ENCODE measurements around the gene CHAC2.
A peak's percentile ranks its signal among the peaks of the same experiment; 100 is the strongest.

CHAC2 gene

GRCh38 chr2:53770264-53770663 lies 2.7 kb downstream of the CHAC2 start:
- H2AFZ ChIP-seq (ENCODE audit: insufficient read depth, low read length, poor library complexity) = no peak overlapping the region

GRCh38 chr2:53777134-53777533 lies 9.5 kb downstream of the CHAC2 start:
- Histone ChIP-seq H2BK12ac (ENCODE audit: low read length) (no peak overlapping the region), H3K27ac (ENCODE audit: low read depth, low read length) (no peak overlapping the region), H3K4me1 (ENCODE audit: control insufficient read depth in 1 of 2, insufficient read depth in 2 of 2, low read length in 2 of 2) (no peaks in the 10 kb centered on the region), H3K27me3 (ENCODE audit: insufficient read depth, low read length) (no peaks in the 10 kb centered on the region), H3K79me2 (ENCODE audit: control insufficient read depth, insufficient read depth, low read length, poor library complexity) (peaks cover under 1% of the 10 kb centered on the region), H3K9ac (ENCODE audit: low read length) (no peak overlapping the region), H2BK5ac (ENCODE audit: low read depth, low read length, poor library complexity) (no peak overlapping the region), H3K14ac (ENCODE audit: low read length) (no peak overlapping the region), H2AFZ (ENCODE audit: insufficient read depth, low read length, poor library complexity) (no peak overlapping the region), H3K79me1 (ENCODE audit: low read length) (no peaks in the 10 kb centered on the region), H2AK5ac (ENCODE audit: low read length) (no peak overlapping the region), H3K4ac (ENCODE audit: low read depth, low read length) (no peak overlapping the region), H3K4me2 (ENCODE audit: low read length) (no peak overlapping the region), H3K18ac (ENCODE audit: low read length) (no peak overlapping the region), H4K12ac (ENCODE audit: low read depth, low read length) (no peak overlapping the region), H2BK120ac (ENCODE audit: insufficient read depth, low read length, poor library complexity) (no peak overlapping the region), H3K36me3 (ENCODE audit: control insufficient read depth in 1 of 2, insufficient read depth in 2 of 2, low read length in 2 of 2) (peaks cover 2 to 7% of the 10 kb centered on the region in 2 experiments), H3K9me3 (ENCODE audit: insufficient read depth, low read depth, low read length) (no peaks in the 10 kb centered on the region), H4K8ac (ENCODE audit: low read depth, low read length) (no peak overlapping the region), H3K4me3 (ENCODE audit: low read depth, low read length) (no peak overlapping the region), H4K91ac (ENCODE audit: low read depth, low read length) (no peak overlapping the region), H3K23ac (ENCODE audit: low read length) (no peak overlapping the region)
- DNase-seq = no peak
- WGBS (ENCODE audit: extremely low coverage, insufficient coverage, insufficient read length) = 100% methylated on average over 1 of the region's 1 CpG

More at GRCh38 chr2:53770264-53770663, 2.7 kb downstream of the CHAC2 start:
- Histone ChIP-seq H3K14ac (ENCODE audit: low read length) (no peak overlapping the region), H3K23ac (ENCODE audit: low read length) (no peak overlapping the region), H3K18ac (ENCODE audit: low read length) (no peak overlapping the region), H2BK5ac (ENCODE audit: low read depth, low read length, poor library complexity) (no peak overlapping the region), H3K9me3 (ENCODE audit: insufficient read depth, low read depth, low read length) (no peaks in the 10 kb centered on the region), H3K4ac (ENCODE audit: low read depth, low read length) (no peak overlapping the region), H3K4me1 (ENCODE audit: control insufficient read depth in 1 of 2, insufficient read depth in 2 of 2, low read length in 2 of 2) (no peaks in the 10 kb centered on the region), H3K79me2 (ENCODE audit: control insufficient read depth, insufficient read depth, low read length, poor library complexity) (peaks cover 3% of the 10 kb centered on the region), H3K79me1 (ENCODE audit: low read length) (no peaks in the 10 kb centered on the region), H4K91ac (ENCODE audit: low read depth, low read length) (no peak overlapping the region), H3K9ac (ENCODE audit: low read length) (no peak overlapping the region), H3K4me2 (ENCODE audit: low read length) (no peak overlapping the region), H3K4me3 (ENCODE audit: low read depth, low read length) (no peak overlapping the region), H2AK5ac (ENCODE audit: low read length) (no peak overlapping the region), H2BK12ac (ENCODE audit: low read length) (no peak overlapping the region), H2BK120ac (ENCODE audit: insufficient read depth, low read length, poor library complexity) (no peak overlapping the region), H3K27me3 (ENCODE audit: insufficient read depth, low read length) (no peaks in the 10 kb centered on the region), H3K36me3 (ENCODE audit: control insufficient read depth in 1 of 2, insufficient read depth in 2 of 2, low read length in 2 of 2) (no peaks in the 10 kb centered on the region), H4K8ac (ENCODE audit: low read depth, low read length) (no peak overlapping the region), H4K12ac (ENCODE audit: low read depth, low read length) (no peak overlapping the region), H3K27ac (ENCODE audit: low read depth, low read length) (no peak overlapping the region)
- DNase-seq = no peak
- no CpG with 5 or more reads among the region's 4 CpGs for WGBS (ENCODE audit: extremely low coverage, insufficient coverage, insufficient read length)

- Histone ChIP-seq H3K9ac (ENCODE audit: low read length) (no peak overlapping the region), H2BK120ac (ENCODE audit: insufficient read depth, low read length, poor library complexity) (no peak overlapping the region), H3K18ac (ENCODE audit: low read length) (no peak overlapping the region), H3K9me3 (ENCODE audit: insufficient read depth, low read depth, low read length) (no peaks in the 10 kb centered on the region), H3K4ac (ENCODE audit: low read depth, low read length) (no peak overlapping the region), H3K79me2 (ENCODE audit: control insufficient read depth, insufficient read depth, low read length, poor library complexity) (peaks cover 1% of the 10 kb centered on the region), H3K14ac (ENCODE audit: low read length) (no peak overlapping the region), H2AFZ (ENCODE audit: insufficient read depth, low read length, poor library complexity) (no peak overlapping the region), H3K27ac (ENCODE audit: low read depth, low read length) (no peak overlapping the region), H4K8ac (ENCODE audit: low read depth, low read length) (no peak overlapping the region), H3K23ac (ENCODE audit: low read length) (no peak overlapping the region), H4K91ac (ENCODE audit: low read depth, low read length) (no peak overlapping the region), H3K4me3 (ENCODE audit: low read depth, low read length) (no peak overlapping the region), H4K12ac (ENCODE audit: low read depth, low read length) (no peak overlapping the region), H2BK12ac (ENCODE audit: low read length) (no peak overlapping the region), H2BK5ac (ENCODE audit: low read depth, low read length, poor library complexity) (no peak overlapping the region), H3K79me1 (ENCODE audit: low read length) (no peaks in the 10 kb centered on the region), H3K4me1 (ENCODE audit: control insufficient read depth in 1 of 2, insufficient read depth in 2 of 2, low read length in 2 of 2) (no peaks in the 10 kb centered on the region), H3K36me3 (ENCODE audit: control insufficient read depth in 1 of 2, insufficient read depth in 2 of 2, low read length in 2 of 2) (peaks cover 2 to 7% of the 10 kb centered on the region in 2 experiments), H2AK5ac (ENCODE audit: low read length) (no peak overlapping the region), H3K27me3 (ENCODE audit: insufficient read depth, low read length) (no peaks in the 10 kb centered on the region), H3K4me2 (ENCODE audit: low read length) (no peak overlapping the region)
- peak in 1 of 2 donors; percentile 4 for DNase-seq
- WGBS (ENCODE audit: extremely low coverage, insufficient coverage, insufficient read length) = no CpG with 5 or more reads among the region's 5 CpGs
Measured at GRCh38 chr2:53778536-53779162, 11.0 kb downstream of the CHAC2 start.

GRCh38 chr2:53780056-53780455 lies 12.5 kb downstream of the CHAC2 start:
- H3K36me3 ChIP-seq (ENCODE audit: control insufficient read depth in 1 of 2, insufficient read depth in 2 of 2, low read length in 2 of 2) = peaks cover 2 to 7% of the 10 kb centered on the region in 2 experiments
- H3K79me2 ChIP-seq (ENCODE audit: control insufficient read depth, insufficient read depth, low read length, poor library complexity) = peaks cover 1% of the 10 kb centered on the region
- no peaks in the 10 kb centered on the region for H3K79me1 ChIP-seq (ENCODE audit: low read length)
- no peak overlapping the region for H2AFZ ChIP-seq (ENCODE audit: insufficient read depth, low read length, poor library complexity)
- no peak overlapping the region for H3K9ac ChIP-seq (ENCODE audit: low read length)
- H3K4me3 ChIP-seq (ENCODE audit: low read depth, low read length) = no peak overlapping the region
- H3K4ac ChIP-seq (ENCODE audit: low read depth, low read length) = peak overlapping the region; percentile 36
- H3K27ac ChIP-seq (ENCODE audit: low read depth, low read length) = no peak overlapping the region
- H2BK5ac ChIP-seq (ENCODE audit: low read depth, low read length, poor library complexity) = no peak overlapping the region
- no peak overlapping the region for H3K4me2 ChIP-seq (ENCODE audit: low read length)
- H4K12ac ChIP-seq (ENCODE audit: low read depth, low read length) = no peak overlapping the region
- no peak for DNase-seq
- no peak overlapping the region for H3K18ac ChIP-seq (ENCODE audit: low read length)
- H2BK120ac ChIP-seq (ENCODE audit: insufficient read depth, low read length, poor library complexity) = no peak overlapping the region
- H2AK5ac ChIP-seq (ENCODE audit: low read length) = no peak overlapping the region
- no CpG with 5 or more reads among the region's 4 CpGs for WGBS (ENCODE audit: extremely low coverage, insufficient coverage, insufficient read length)
- H3K9me3 ChIP-seq (ENCODE audit: insufficient read depth, low read depth, low read length) = no peaks in the 10 kb centered on the region
- no peaks in the 10 kb centered on the region for H3K27me3 ChIP-seq (ENCODE audit: insufficient read depth, low read length)
- H4K91ac ChIP-seq (ENCODE audit: low read depth, low read length) = no peak overlapping the region
- H3K23ac ChIP-seq (ENCODE audit: low read length) = no peak overlapping the region
- no peak overlapping the region for H3K14ac ChIP-seq (ENCODE audit: low read length)
- no peak overlapping the region for H4K8ac ChIP-seq (ENCODE audit: low read depth, low read length)
- H3K4me1 ChIP-seq (ENCODE audit: control insufficient read depth in 1 of 2, insufficient read depth in 2 of 2, low read length in 2 of 2) = peaks cover 0 to 4% of the 10 kb centered on the region in 2 experiments
- no peak overlapping the region for H2BK12ac ChIP-seq (ENCODE audit: low read length)
